Uterus (tissue), 4 donors: ENCODE data around the gene TMEM51. TPM values are rescaled to one million over a fixed set of nuclear protein-coding genes. Genes with fewer than 3 reads are reported as not detected.
A peak's percentile ranks its signal among the peaks of the same experiment; 100 is the strongest.

Experiments used
- DNase-seq, 2 donors: peaks; one replicate each; pipeline ENCODE4 v3.0.0-alpha.2; 2019 to 2020
- H3K27ac ChIP-seq, 2 donors: fragments of 200-600 bp; sonication (generic); 1 replicate in 1 of 2; 2 replicates in 1 of 2; pipeline ENCODE4 v1.5.1; 2016 to 2018
- H3K27me3 ChIP-seq, 2 donors: fragments of 200-600 bp; sonication (generic); one replicate each; pipeline ENCODE4 v1.5.1; 2018 to 2019; ENCODE audit warnings: control low read depth in 1 of 2
- H3K36me3 ChIP-seq, 2 donors: fragments of 200-600 bp; sonication (generic); one replicate each; pipeline ENCODE4 v1.5.1; 2019; ENCODE audit warnings: control low read depth in 1 of 2
- H3K4me1 ChIP-seq, 2 donors: fragments of 200-600 bp; sonication (generic); one replicate each; pipeline ENCODE4 v1.5.1; 2018 to 2019; ENCODE audit warnings: control low read depth in 1 of 2
- H3K4me3 ChIP-seq, 2 donors: fragments of 200-600 bp; sonication (generic); 1 replicate in 1 of 2; 2 replicates in 1 of 2; pipeline ENCODE4 v1.5.1; 2018 to 2019; ENCODE audit warnings: mild to moderate bottlenecking in 1 of 2
- H3K9me3 ChIP-seq, 2 donors: fragments of 200-600 bp; sonication (generic); one replicate each; pipeline ENCODE4 v1.5.1; 2019; ENCODE audit warnings: control low read depth in 1 of 2
- CTCF ChIP-seq, 4 experiments: fragments of 200-600 bp in 2 of 4; fragments of 450-650 bp in 2 of 4; sonication (generic) in 2 of 4; IDR thresholded peaks; one replicate each; pipeline ENCODE4 v1.5.1; 2016 to 2019; ENCODE audit warnings: antibody characterized with exemption in 4 of 4, mild to moderate bottlenecking in 2 of 4, moderate library complexity in 1 of 4
- POLR2A ChIP-seq, 2 donors: fragments of 450-650 bp; IDR thresholded peaks; one replicate each; pipeline ENCODE4 v1.6.1; 2016; ENCODE audit warnings: antibody characterized with exemption in 2 of 2, mild to moderate bottlenecking in 1 of 2, moderate library complexity in 1 of 2
- intact Hi-C: fragments of 100-400 bp; cut with DNase I; formaldehyde crosslinking; loops from one replicate; pipeline ENCODE4 v1.15.1; 2023; ENCODE audit warnings: low total_unique reads
- total RNA-seq, 4 donors: library from RNA; depleted of rRNA in 3 of 4; stranded (reverse); fragments of >200 nt in 3 of 4; gene quantifications; one replicate each; pipeline versions ENCODE4 v1.1.0 to v1.2.4, GENCODE V29; 2014 to 2023
- donor health status: DM: yes; HTN: yes; CAD: no.

Gene TMEM51
- total RNA-seq, 4 donors from 2014 or later = 1.3 to 45.0 (median 9.9) TPM

- Histone ChIP-seq H3K27ac (no peak overlapping the region), H3K27me3 (no peaks in the 10 kb centered on the region), H3K9me3 (no peaks in the 10 kb centered on the region), H3K4me1 (no peaks in the 10 kb centered on the region), H3K4me3 (no peak overlapping the region), H3K36me3 (no peaks in the 10 kb centered on the region)
- TF ChIP-seq POLR2A (IDR thresholded peaks at IDR 0.05) (no peak), CTCF (IDR thresholded peaks at IDR 0.05) (no peak)
- intact Hi-C loops = no loop called here
- DNase-seq = no peak
These were observed 85.2 kb downstream of the TMEM51 start for GRCh38 chr1:15238789-15239188.

GRCh38 chr1:15242766-15243165 is 89.2 kb downstream of the TMEM51 start:
- H3K9me3 ChIP-seq = no peaks in the 10 kb centered on the region
- no peak overlapping the region for H3K4me3 ChIP-seq
- intact Hi-C loops = no loop called here
- peaks cover 0 to 5% of the 10 kb centered on the region in 2 donors for H3K4me1 ChIP-seq
- H3K27me3 ChIP-seq = no peaks in the 10 kb centered on the region
- H3K27ac ChIP-seq = no peak overlapping the region
- H3K36me3 ChIP-seq = no peaks in the 10 kb centered on the region
- TF ChIP-seq POLR2A (IDR thresholded peaks at IDR 0.05) = no peak
- TF ChIP-seq CTCF (IDR thresholded peaks at IDR 0.05) = no peak
- DNase-seq = no peak

- intact Hi-C loops = no loop called here
- Histone ChIP-seq H3K4me1 (peaks cover 0 to 5% of the 10 kb centered on the region in 2 donors), H3K27ac (no peak overlapping the region)
These were observed 89.9 kb downstream of the TMEM51 start for GRCh38 chr1:15243275-15244043.

GRCh38 chr1:15244813-15245212 is 91.3 kb downstream of the TMEM51 start:
- Histone ChIP-seq H3K27me3 (no peaks in the 10 kb centered on the region), H3K4me1 (peaks cover 0 to 5% of the 10 kb centered on the region in 2 donors), H3K4me3 (no peak overlapping the region), H3K36me3 (no peaks in the 10 kb centered on the region), H3K9me3 (no peaks in the 10 kb centered on the region), H3K27ac (no peak overlapping the region)
- intact Hi-C loops = no loop called here
- no peak for DNase-seq
- no peak for TF ChIP-seq CTCF (IDR thresholded peaks at IDR 0.05)

More at GRCh38 chr1:15243275-15244043, 89.9 kb downstream of the TMEM51 start:
- Histone ChIP-seq H3K4me3 (no peak overlapping the region), H3K9me3 (no peaks in the 10 kb centered on the region), H3K27me3 (no peaks in the 10 kb centered on the region), H3K36me3 (no peaks in the 10 kb centered on the region)
- TF ChIP-seq CTCF (IDR thresholded peaks at IDR 0.05) (no peak), POLR2A (IDR thresholded peaks at IDR 0.05) (no peak)
- no peak for DNase-seq

- no peak overlapping the region for H3K27ac ChIP-seq
- TF ChIP-seq POLR2A (IDR thresholded peaks at IDR 0.05) (no peak), CTCF (IDR thresholded peaks at IDR 0.05) (no peak)
- H3K4me3 ChIP-seq = no peak overlapping the region
- peaks cover 0 to 5% of the 10 kb centered on the region in 2 donors for H3K4me1 ChIP-seq
- intact Hi-C loops = no loop called here
- H3K9me3 ChIP-seq = no peaks in the 10 kb centered on the region
- no peaks in the 10 kb centered on the region for H3K27me3 ChIP-seq
- no peaks in the 10 kb centered on the region for H3K36me3 ChIP-seq
- DNase-seq = peak; percentile 25 to 32
These were observed 92.2 kb downstream of the TMEM51 start for GRCh38 chr1:15245593-15246360.
